SHP77 (cell line): ENCODE measurements around the gene FILIP1.
A peak's percentile ranks its signal among the peaks of the same experiment; 100 is the strongest.

ENCODE experiments used
- DNase-seq, 2 experiments: peaks; one replicate each; lab custom pipeline; 2025; lab: John Stamatoyannopoulos, UW

FILIP1 gene

GRCh38 chr6:75291744-75292143, 201.9 kb downstream of the FILIP1 start:
- no peak for DNase-seq

GRCh38 chr6:75291331-75291730, 202.3 kb downstream of the FILIP1 start:
- no peak for DNase-seq

- no peak for DNase-seq
Measured at GRCh38 chr6:75290136-75290945, 203.3 kb downstream of the FILIP1 start.

GRCh38 chr6:75288023-75288422, 205.6 kb downstream of the FILIP1 start:
- DNase-seq: no peak

- no peak for DNase-seq
Measured at GRCh38 chr6:75287424-75287823, 206.2 kb downstream of the FILIP1 start.

GRCh38 chr6:75286955-75287354, 206.6 kb downstream of the FILIP1 start:
- DNase-seq: no peak

GRCh38 chr6:75285283-75285639, 208.3 kb downstream of the FILIP1 start:
- no peak for DNase-seq

GRCh38 chr6:75284632-75285282, 208.8 kb downstream of the FILIP1 start, which contains the start of gene TMEM30A:
TMEM30A (minus strand) TSS chr6:75284792; CDS start chr6:75284638, 154 bp downstream.
- peak; percentile 97 to 98 for DNase-seq

GRCh38 chr6:75283907-75284631, 209.5 kb downstream of the FILIP1 start:
- DNase-seq: peak; percentile 7 to 34

GRCh38 chr6:75282706-75283105, 210.9 kb downstream of the FILIP1 start:
- DNase-seq: no peak

GRCh38 chr6:75281653-75282052, 211.9 kb downstream of the FILIP1 start:
- DNase-seq: no peak

GRCh38 chr6:75280131-75280855, 213.3 kb downstream of the FILIP1 start:
- no peak for DNase-seq

- DNase-seq: no peak
Measured at GRCh38 chr6:75279418-75279817, 214.2 kb downstream of the FILIP1 start.

GRCh38 chr6:75278474-75279077, 215.0 kb downstream of the FILIP1 start:
- no peak for DNase-seq

- DNase-seq: no peak
Measured at GRCh38 chr6:75275067-75275466, 218.5 kb downstream of the FILIP1 start.

GRCh38 chr6:75273009-75273408, 220.6 kb downstream of the FILIP1 start:
- no peak for DNase-seq

- DNase-seq: no peak
Measured at GRCh38 chr6:75272145-75272840, 221.3 kb downstream of the FILIP1 start.

GRCh38 chr6:75268988-75269354, 224.6 kb downstream of the FILIP1 start:
- no peak for DNase-seq

- no peak for DNase-seq
Measured at GRCh38 chr6:75268121-75268987, 225.2 kb downstream of the FILIP1 start.

- no peak for DNase-seq
Measured at GRCh38 chr6:75267461-75267860, 226.1 kb downstream of the FILIP1 start.
